Panc1 (cell line): ENCODE data around the gene METRN. TPM values are rescaled to one million over a fixed set of nuclear protein-coding genes. Genes with fewer than 3 reads are reported as not detected.

ENCODE experiments used
- ATAC-seq: fragments of 200-7000 bp; cut with Tn5 transposase; 2 replicates; pipeline ENCODE4 v1.9.1; 2020; ENCODE audit warnings: mild to moderate bottlenecking, moderate library complexity
- BruUV-seq: library from RNA; stranded (reverse); fragments of 400-500 nt; replicated peaks from 2 replicates; lab custom pipeline; 2021; lab: Mats Ljungman, UMichigan
- CTCF ChIA-PET: fragments of 300-600 bp; sonication (Branson Sonifier 250); formaldehyde crosslinking; loops from one replicate; lab custom pipeline; 2022; ENCODE audit warnings: antibody characterized with exemption; lab: Charles Lee
- POLR2A ChIA-PET: fragments of 300-600 bp; sonication (Branson Sonifier 250); formaldehyde crosslinking; loops from one replicate; lab custom pipeline; 2022; ENCODE audit warnings: antibody characterized with exemption; lab: Charles Lee
- DNase-seq: peaks from one replicate; pipeline ENCODE4 v3.0.0-alpha.2; 2010; ENCODE audit warnings: low read depth, low spot score
- H3K27ac ChIP-seq: 2 replicates; pipeline ENCODE4 v1.5.1; 2011; ENCODE audit warnings: mild to moderate bottlenecking, low read length, inconsistent platforms
- H3K27me3 ChIP-seq: fragments of 200-500 bp; sonication (Bioruptor generic); 2 replicates; pipeline ENCODE4 v1.6.0; 2014; ENCODE audit warnings: low read length, inconsistent platforms; ENCODE audit not compliant: control insufficient read depth, insufficient read depth
- H3K36me3 ChIP-seq: fragments of 200-500 bp; sonication (Bioruptor generic); 2 replicates; pipeline ENCODE4 v1.5.1; 2014; ENCODE audit warnings: inconsistent platforms, mild to moderate bottlenecking, low read length, moderate library complexity; ENCODE audit not compliant: control insufficient read depth, insufficient read depth
- H3K4me1 ChIP-seq: 2 replicates; pipeline ENCODE4 v1.5.1; 2011; ENCODE audit warnings: inconsistent platforms, mild to moderate bottlenecking, low read length, moderate library complexity; ENCODE audit not compliant: control insufficient read depth, insufficient read depth
- H3K4me3 ChIP-seq, 2 experiments: 2 replicates each; pipeline ENCODE4 v1.5.1; 2011 to 2012; ENCODE audit warnings: low read depth in 2 of 2, low read length in 2 of 2, mild to moderate bottlenecking in 2 of 2, inconsistent platforms in 1 of 2, moderate library complexity in 1 of 2
- H3K9me3 ChIP-seq: fragments of 200-500 bp; sonication (Bioruptor generic); 2 replicates; pipeline ENCODE4 v1.5.1; 2014; ENCODE audit warnings: low read depth, mild to moderate bottlenecking, inconsistent platforms, low read length, moderate library complexity; ENCODE audit not compliant: control insufficient read depth, insufficient read depth
- POLR2AphosphoS5 ChIP-seq: IDR thresholded peaks from 2 replicates; pipeline ENCODE4 v1.6.1; 2012; ENCODE audit warnings: mild to moderate bottlenecking, low read depth, low read length, moderate library complexity
- REST ChIP-seq, 2 experiments: IDR thresholded peaks; 2 replicates each; pipeline ENCODE4 v1.6.1; 2011 to 2012; ENCODE audit warnings: low read depth in 2 of 2, control low read depth in 1 of 2, low read length in 1 of 2, mild to moderate bottlenecking in 1 of 2, moderate library complexity in 1 of 2; ENCODE audit not compliant: insufficient read depth in 1 of 2
- SIN3A ChIP-seq: IDR thresholded peaks from 2 replicates; pipeline ENCODE4 v1.6.1; 2012; ENCODE audit warnings: low read depth, mild to moderate bottlenecking, low read length, moderate library complexity, borderline replicate concordance; ENCODE audit not compliant: insufficient read depth
- TCF7L2 ChIP-seq: IDR thresholded peaks from 2 replicates; pipeline ENCODE4 v1.6.1; 2011; ENCODE audit warnings: mild to moderate bottlenecking, low read depth, low read length, inconsistent platforms
- in situ Hi-C: cut with HindIII; loops from 2 replicates; pipeline ENCODE4 v1.10.0; 2016; ENCODE audit warnings: low sequenced_read_pairs, low pct_unique_long_range_greater_than_20kb
- intact Hi-C: fragments of 100-400 bp; cut with micrococcal nuclease; formaldehyde crosslinking; loops from one replicate; pipeline ENCODE4 v1.10.0; 2022; ENCODE audit not compliant: unreplicated experiment
- total RNA-seq: library from RNA; stranded (reverse); gene quantifications from one replicate; pipeline ENCODE4 v1.2.1, GENCODE V29; 2021; ENCODE audit not compliant: unreplicated experiment
- TF ChIP-seq, protein P1 (sequence below): fragments of 450-650 bp; IDR thresholded peaks from 2 replicates; pipeline ENCODE4 v1.5.1; 2017; ENCODE audit warnings: mild to moderate bottlenecking

Gene METRN
- total RNA-seq, 1 experiment from 2014 or later, result 407 TPM

DNA sequence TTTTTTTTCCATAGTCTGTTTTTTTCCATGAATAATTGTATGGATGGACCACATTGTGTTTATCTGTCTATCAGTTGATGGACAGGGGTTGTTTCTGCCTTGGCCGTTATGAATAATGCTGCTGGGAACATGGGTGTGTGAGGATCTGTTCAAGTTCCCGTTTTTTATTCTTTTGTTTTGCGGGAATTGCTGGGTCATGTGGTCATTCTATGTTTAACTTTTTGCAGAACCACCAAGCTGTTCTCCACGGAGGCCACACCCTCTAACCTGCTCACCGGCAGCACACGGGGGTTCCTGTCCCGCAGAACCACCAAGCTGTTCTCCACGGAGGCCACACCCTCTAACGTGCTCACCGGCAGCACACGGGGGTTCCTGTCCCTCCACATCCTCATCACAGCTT lies 39.7 kb downstream of the METRN start:
- H3K27me3 ChIP-seq, result no peaks in the 10 kb centered on the region
- CTCF ChIA-PET, result no interaction called here

GRCh38 chr16:756428-756827 lies 41.5 kb downstream of the METRN start:
- no peaks in the 10 kb centered on the region for H3K36me3 ChIP-seq
- DNase-seq (no peak), ATAC-seq (no peak)
- H3K9me3 ChIP-seq, result no peaks in the 10 kb centered on the region
- BruUV-seq, result no TSS peak
- H3K27me3 ChIP-seq, result no peaks in the 10 kb centered on the region
- in situ Hi-C loops (no loop called here), intact Hi-C loops (no loop called here)
- H3K4me3 ChIP-seq, result no peak overlapping the region
- CTCF ChIA-PET, result no interaction called here
- H3K4me1 ChIP-seq, result peaks cover 10% of the 10 kb centered on the region
- no peak overlapping the region for H3K27ac ChIP-seq
- POLR2A ChIA-PET, result no interaction called here
- TF ChIP-seq SIN3A, result no peak
- TF ChIP-seq, protein P1, sequence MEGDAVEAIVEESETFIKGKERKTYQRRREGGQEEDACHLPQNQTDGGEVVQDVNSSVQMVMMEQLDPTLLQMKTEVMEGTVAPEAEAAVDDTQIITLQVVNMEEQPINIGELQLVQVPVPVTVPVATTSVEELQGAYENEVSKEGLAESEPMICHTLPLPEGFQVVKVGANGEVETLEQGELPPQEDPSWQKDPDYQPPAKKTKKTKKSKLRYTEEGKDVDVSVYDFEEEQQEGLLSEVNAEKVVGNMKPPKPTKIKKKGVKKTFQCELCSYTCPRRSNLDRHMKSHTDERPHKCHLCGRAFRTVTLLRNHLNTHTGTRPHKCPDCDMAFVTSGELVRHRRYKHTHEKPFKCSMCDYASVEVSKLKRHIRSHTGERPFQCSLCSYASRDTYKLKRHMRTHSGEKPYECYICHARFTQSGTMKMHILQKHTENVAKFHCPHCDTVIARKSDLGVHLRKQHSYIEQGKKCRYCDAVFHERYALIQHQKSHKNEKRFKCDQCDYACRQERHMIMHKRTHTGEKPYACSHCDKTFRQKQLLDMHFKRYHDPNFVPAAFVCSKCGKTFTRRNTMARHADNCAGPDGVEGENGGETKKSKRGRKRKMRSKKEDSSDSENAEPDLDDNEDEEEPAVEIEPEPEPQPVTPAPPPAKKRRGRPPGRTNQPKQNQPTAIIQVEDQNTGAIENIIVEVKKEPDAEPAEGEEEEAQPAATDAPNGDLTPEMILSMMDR, result no peak
- no peak for TF ChIP-seq TCF7L2
- no peak for TF ChIP-seq POLR2AphosphoS5
- no peak for TF ChIP-seq REST (IDR thresholded peaks at IDR 0.05; ENCODE audit: insufficient read depth in 1 of 2, low read depth in 2 of 2, low read length in 1 of 2)

More for the DNA sequence above, 39.7 kb downstream of the METRN start:
- ATAC-seq (no peak), DNase-seq (no peak)
- no peaks in the 10 kb centered on the region for H3K9me3 ChIP-seq
- in situ Hi-C loops, result no loop called here
- TF ChIP-seq POLR2AphosphoS5, result no peak
- no peak for TF ChIP-seq REST (IDR thresholded peaks at IDR 0.05; ENCODE audit: insufficient read depth in 1 of 2, low read depth in 2 of 2, low read length in 1 of 2)
- TF ChIP-seq SIN3A, result no peak
- TF ChIP-seq, protein P1, result no peak
- no peak for TF ChIP-seq TCF7L2
- POLR2A ChIA-PET, result no interaction called here
- intact Hi-C loops, result no loop called here
- no peaks in the 10 kb centered on the region for H3K36me3 ChIP-seq
- no peaks in the 10 kb centered on the region for H3K4me1 ChIP-seq
- no peak overlapping the region for H3K4me3 ChIP-seq
- H3K27ac ChIP-seq, result no peak overlapping the region
- no TSS peak for BruUV-seq
